HG02678 (cell line): ENCODE data around the gene TTYH2.

Experiments
- ATAC-seq: cut with Tn5 transposase; IDR thresholded peaks from one replicate; pipeline ENCODE4 v1.9.1; 2021; ENCODE audit warnings: mild to moderate bottlenecking, moderate library complexity; ENCODE audit not compliant: unreplicated experiment

TTYH2 gene

DNA sequence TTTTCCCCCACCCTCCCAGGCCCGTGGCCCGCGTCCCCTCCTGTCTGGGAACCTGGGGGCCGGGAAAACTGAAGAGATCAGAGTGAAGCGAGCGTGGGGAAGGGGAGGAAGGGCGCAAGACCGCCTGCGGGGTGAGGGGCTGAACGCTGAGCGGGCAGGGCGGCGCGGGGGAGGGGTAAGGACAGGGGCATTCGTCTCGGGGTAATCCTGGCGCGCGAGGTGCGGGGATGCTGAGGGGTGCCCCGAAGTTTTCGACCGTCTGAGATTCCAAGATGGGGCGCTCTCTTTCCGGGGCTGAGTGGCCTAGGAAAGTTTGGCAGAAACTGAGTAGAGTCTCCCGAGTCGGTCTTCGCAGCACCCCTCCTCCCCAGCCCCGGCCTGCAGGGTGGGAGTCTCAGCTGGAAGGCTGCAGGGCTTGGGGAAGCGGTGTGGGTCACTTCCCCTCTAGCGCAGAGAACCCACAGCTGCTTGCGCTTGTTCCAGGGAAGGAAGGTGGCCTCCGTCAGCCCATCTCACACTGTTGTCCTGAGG is 555 bp downstream of the TTYH2 start:
- ATAC-seq = no peak

DNA sequence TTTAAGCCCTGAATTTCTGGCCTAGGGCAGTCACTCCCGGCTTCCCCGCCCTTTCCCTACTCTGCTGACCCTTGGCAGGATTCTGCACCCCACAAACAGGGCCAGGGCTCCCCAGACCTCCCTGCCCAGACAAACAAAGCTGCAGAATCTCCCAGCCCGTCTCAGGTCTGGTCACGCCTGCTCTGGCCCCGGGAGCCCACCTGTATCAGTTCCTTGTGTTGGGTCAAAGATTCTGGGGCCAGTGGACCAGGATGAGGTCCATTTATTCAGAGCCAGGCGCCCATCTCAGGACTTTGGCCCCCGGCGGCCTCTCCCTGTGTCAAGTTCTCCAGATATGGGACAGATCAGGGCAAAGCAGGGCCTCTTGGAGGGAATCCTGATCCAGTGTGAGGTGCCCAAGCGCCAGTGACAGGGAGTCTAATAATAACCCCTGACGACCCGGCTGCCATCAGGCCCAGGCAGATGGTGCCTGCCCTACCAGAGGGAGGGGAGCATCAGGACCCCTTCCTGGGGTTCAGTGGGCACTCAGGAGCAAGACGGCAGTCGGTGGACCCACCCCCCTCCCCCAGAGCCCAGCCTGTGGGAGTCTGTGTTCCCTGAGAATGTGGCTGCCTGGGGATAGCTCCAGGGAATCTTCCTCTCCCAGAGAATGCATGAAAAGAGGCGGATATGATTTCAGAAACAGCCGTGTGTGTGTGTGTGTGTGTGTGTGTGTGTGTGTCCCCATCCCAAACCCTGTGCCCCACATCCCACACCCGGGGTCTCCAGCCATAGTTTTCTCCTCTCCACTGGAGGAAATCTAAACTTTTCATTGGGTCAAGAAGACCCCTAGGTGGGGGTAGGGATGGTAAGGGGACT is 1.3 kb downstream of the TTYH2 start:
- no peak for ATAC-seq

DNA sequence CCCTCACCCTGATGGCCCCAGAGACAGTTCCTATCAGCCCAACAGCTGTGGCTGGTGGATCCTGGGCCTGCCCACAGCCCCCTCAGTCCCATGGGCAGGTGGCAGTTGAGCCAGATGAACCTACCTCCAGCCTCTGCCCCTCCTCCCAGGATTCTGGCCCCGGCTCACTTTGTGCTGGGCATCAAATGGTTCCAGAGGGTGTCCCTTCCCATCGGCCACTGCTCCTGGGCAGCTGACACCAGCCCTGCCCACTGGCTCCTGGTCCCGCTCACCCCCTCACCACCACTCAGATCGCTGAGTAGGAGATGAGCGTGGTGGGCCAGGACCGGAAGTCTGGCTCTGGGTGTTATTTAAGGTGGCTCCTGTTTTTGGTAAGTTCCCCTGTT is 2.0 kb downstream of the TTYH2 start:
- no peak for ATAC-seq

DNA sequence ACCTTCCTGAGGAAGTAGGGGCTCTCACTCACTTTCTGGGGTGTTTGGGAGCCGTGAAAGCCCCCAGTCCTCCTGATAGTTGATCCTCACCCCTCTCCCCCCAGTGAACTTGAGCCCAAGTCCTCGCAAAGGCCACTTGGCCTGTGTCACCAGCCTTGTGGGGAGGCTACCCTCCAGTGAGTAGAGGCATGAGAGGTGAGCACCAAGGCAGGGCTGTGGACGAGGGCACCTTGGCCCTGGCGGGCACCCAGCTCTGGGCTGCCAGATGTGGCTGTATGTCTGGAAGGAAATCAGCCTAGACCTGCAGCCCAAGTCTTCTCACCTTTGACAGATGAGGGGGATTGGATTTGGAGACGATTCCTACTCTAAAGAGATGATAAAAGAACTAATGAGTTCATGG is 3.1 kb downstream of the TTYH2 start:
- ATAC-seq = no peak

DNA sequence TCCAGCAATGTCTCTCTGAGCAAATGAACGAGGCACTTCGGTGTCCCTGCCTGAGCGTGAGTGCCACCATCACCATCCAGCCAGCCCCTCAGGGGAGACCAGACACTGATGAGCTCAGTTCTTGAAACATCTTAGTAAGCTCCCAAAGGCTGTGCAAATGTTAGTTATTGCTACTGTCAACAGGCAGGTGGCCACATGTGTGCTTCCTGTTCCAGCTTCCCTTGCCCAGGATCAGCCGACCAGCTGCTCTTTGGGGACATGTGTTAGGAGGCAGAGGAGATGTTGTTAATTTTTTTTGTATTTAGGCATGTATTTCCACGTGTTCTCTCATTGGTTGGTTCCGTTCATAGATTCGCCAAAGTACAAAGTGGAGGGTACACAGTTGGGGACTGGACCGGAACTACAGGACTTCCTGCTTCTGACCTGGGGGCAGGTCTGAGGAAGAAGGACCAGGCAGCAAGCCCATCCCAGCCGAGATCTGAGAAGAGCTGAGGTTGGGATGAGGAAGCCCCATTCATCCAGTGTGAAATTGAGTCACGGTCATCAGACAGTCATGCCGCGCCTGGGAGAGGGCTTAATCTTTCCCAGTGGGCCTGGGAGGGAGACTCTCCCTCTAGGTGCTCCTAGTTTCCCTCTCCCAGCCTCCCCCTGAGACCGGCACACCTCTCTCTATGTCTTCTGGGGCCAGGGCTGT is 3.8 kb downstream of the TTYH2 start:
- no peak for ATAC-seq

DNA sequence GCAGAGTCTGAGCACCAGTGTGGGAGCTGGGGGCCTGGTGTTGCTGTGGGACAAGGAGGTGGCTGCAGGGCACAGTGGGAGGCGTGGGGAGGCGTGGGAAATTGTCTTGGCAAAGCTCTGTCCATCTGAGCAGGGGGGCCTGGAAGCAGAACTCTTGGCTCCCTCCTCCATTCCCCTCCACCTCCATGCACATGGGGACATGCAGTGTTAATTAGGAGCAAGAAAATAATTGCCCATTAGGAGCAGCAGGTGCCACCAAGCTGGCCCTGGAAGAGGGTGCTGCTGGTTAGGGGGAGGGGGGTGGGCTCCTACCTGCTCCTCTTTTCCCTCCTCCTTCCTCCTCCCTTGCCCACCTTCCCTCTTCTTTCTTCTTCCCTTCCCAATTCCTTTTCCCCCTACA is 4.5 kb downstream of the TTYH2 start:
- no peak for ATAC-seq

DNA sequence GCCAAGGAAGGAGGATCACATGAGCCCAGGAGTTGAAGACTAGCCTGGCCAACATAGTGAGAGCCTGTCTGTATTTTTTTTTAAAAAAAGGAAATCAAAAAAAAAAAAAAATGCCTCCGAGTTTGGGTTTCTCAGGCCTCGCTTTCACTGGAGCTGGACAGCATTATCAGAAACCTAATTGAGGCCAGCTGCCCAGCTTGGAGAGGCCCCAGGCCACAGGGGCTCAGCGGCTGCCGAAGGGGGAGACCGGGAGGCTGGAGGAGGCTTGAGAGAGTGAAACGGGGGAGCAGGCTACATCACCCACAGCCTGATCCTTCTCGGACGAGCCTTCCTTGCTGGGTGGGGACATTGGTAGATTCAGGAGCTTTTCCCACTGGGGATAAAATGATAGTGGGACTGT is 5.1 kb downstream of the TTYH2 start:
- no peak for ATAC-seq

DNA sequence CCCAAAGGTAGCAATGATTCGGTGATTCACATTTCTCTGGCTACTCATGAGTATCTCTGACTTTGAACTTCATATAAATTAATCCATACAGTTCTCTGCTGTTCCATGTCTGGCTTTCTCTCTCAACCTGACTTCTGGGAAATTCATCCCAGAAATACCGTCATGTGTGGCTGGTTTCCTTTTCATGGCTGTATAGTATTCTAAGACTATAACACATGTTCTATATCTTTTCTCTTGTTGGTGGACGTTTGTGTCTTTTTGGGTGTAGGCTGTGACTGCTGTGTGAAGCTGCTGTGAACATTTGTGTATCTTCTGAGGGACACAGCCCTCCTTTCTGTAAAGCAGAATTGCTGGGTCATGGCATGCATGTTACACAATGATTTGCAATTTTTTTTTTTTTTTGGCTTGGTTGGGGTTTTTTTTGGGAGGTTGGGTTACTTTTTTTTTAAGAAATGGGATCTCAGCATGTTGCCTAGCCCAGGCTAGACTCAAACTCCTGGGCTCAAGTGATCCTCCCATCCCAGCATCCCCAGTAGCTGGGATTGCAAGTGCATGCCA is 6.3 kb downstream of the TTYH2 start:
- ATAC-seq = no peak

DNA sequence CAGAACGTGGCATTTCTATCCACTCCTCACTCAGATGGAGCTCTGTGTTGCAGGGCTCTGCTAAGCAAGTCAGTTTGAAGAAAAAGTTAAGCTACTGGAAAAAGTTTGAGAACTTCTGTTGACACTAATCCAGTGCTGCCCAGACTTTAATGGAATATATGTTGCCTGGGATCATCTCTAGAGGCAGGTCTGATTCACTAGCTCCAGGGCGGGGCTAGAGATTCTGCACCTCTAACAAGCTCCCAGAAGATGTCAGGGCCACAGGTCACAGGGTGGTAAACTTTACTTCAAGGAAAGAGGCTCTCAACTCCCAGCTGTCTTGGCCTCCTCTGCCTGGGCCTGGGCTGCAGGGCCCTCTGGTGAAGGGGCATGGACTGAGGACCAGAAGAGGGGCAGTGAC is 6.8 kb downstream of the TTYH2 start:
- no peak for ATAC-seq

DNA sequence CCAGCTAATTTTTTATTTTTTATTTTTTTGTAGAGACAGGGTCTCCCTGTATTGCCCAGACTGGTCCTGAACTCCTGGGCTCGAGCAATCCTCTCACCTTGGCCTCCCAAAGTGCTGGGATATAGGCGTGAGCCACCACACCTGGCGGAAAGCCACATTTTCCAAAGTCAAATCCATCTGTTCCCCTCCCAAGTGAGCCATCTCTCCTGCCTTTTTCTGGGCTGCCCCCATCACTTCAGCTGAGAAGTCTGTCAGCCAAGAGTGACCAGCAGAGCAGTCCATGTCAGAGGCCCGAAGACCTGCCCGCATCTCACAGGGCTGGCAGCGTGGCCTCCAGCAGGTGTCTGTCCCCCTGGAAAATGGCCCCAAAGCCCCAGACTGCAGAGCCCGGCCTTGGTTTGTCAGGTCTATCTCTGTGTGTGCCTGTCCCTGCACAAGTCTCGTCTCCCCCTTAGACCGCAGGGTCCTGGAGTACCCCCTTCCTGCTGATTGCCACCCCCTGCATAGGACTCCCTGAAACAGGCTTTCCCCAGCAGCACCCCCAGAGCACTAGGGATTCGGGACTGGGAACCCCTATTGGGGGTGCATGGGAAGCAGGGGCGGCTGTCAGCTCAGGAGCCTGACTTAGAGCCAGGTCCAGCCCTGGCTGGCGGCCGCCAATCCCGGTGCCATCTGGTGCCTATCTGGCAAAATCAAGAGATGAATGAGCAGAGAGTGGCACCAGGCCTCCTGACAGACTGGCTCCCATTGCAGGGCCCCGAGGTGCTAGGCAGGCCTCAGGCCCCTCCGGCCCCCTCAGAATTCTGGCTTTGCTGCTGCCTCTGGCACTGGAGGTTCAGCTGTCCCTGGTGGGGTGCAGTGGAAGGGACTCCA is 7.8 kb downstream of the TTYH2 start:
- no peak for ATAC-seq

DNA sequence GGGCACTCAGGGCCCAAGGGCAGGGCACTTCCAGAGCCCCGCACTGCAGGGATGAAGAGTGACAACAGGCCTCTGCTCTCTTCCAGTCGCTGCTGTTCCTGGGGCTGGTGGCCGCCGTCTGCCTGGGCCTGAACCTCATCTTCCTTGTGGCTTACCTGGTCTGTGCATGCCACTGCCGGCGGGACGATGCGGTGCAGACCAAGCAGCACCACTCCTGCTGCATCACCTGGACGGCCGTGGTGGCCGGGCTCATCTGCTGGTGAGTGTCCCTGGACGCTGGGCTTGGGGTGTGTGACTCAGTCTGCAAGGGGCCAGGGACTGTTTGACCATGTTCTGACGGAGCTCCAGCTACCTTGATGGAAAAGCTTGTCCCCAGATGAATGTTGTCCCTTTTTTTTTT is 9.0 kb downstream of the TTYH2 start:
- no peak for ATAC-seq

DNA sequence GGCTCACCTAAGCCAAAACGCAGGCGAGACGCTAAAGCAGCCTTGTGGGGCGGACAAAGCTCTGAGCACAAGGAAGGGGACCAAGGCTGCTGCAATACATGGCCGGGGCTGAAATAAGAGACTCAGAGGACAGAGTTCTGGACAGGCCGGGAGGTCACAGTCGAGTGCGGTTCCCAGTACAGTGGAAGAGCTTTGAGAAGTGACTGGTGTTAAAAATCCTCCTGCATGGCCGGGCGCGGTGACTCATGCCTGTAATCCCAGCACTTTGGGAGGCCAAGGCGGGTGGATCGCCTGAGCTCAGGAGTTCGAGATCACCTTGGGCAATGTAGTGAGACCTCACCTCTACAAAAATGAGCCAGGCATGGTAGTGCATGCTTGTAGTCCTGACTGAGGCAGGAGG is 10.5 kb downstream of the TTYH2 start:
- ATAC-seq = no peak

DNA sequence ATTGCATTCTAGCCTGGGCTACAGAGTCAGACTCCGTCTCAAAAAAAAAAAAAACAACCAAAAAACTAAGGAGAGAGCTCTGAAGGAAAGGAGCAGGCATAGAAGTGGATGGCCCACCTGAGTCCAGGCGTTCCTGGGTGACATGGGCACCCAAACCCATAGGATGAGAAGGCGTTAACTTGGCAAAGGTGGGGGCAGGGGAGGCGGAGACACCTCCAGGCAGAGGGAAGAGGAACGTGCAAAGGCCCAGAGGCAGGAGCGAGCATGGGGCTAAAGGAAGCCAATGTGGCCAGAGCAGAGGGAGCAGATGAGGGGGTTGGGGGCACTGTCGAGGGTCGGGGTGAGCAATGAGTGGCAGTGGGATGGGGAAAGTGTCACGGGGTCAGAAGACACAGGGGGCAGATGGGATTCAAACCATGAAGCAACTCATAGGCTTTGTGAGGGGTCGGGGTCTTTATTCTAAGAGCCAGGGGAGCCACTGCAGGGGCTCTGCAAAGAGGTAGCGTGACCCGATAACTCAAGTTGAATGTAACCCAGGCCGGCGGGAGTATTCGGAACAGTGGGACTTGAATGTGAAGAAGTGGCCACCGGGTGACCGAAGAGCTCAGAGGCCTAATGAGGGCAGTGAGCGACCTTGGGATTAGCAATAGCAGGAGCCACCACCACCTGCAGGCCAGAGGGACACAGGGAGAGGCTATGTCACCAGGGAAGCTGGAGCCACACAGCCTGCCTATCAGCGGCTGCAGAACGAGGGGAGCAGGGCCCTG is 11.8 kb downstream of the TTYH2 start:
- no peak for ATAC-seq

DNA sequence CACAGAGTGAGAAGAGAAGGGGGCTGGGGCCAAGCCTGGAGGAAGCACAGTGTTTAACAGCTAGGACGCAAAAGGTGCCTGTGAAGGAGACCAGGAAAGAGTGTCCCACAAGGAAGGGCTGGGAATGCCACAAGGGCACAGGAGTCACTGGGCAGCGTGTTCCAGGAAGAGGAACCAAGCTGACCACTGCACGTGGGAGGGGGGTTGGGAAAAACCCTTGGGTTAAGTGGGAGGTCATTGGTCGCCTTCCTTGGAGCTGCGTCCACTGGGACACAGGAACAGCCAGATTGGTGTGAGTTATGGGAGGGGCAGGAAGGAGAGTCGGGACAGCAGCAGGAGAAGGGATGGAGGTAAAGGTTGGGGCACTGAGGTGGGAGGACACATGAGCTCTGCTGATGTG is 12.9 kb downstream of the TTYH2 start:
- ATAC-seq = no peak

DNA sequence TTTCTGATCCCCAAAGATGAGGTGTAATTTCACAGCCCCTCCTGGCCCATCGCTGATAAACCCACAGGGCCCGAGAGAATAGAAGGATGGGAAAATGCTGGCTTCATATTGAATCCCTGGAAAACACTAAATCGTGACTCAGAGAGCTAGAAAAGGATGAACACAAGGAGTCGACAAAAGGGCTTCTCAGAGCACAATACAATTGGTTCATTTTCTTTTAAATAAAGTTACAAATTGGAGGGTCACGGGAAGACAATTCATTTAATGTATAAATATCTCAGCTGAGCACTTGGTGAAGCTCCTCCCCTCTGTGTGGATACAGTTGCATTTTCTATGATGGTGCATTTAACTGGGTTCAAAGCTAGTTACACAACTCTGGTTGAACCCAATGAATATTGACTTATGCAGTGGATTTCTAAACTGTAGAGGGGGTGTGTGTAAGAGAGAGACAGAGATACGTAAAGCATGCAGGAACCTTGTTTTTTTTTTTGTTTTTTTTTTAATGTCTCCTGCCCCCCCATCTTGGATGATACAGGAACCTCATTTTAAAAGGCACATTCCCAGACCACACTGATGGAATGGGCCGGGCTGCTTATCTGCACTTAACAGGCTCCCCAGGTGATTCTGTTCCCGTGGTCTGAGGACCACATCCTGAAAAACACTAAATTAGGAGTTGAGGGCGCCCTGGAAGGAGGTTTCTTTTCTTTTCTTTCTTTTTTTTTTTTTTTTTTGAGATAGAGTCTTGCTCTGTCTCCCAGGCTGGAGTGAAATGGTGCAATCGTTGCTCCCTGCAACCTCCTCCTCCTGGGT is 14.1 kb downstream of the TTYH2 start:
- no peak for ATAC-seq

DNA sequence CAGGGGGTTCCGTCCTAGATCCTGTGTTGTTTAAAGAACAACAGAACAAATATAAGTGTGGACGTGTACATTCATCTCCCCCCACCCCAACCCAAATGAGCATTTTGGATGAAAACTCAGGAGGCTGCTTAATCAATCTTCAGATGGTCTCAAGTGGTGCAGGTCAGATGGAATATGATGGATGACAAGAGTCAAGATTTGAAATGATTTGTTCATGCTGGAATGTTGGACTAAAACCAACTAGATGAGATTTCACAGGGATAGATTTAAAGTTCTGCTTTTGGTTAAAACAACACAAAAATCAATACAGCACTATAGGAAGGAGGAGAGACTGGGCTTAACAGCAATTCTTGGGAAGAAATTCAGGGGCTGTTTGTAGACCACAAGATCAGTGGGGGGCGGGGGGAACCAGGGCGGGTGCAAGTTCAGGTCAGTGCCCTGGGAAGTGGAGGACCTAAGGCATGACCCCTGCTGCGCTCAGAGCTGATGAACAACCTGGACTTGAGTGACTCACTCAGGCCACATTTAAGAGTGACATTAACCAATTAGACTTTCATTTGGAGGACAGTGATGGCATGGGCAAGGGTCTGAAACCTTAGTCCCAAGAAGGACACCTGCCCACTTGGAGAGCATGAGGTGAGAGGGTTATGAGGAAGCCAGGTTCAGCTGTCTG is 15.1 kb downstream of the TTYH2 start:
- no peak for ATAC-seq

DNA sequence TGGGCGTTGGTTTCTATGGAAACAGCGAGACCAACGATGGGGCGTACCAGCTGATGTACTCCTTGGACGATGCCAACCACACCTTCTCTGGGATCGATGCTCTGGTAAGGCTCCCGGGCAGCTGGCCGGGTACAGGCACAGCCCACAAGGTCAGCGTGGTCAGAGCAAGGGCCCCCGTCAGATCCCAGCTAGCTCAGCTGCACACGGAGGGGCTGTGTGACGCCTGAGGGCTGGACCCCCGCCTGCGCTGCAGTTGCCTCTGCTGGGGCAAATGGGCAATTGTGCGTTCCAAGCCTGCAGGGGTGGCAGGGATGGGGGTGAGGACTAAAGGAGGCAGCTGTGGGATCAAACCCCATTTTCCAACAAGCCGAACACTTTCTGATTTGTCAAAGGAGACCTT is 17.5 kb downstream of the TTYH2 start:
- no peak for ATAC-seq

DNA sequence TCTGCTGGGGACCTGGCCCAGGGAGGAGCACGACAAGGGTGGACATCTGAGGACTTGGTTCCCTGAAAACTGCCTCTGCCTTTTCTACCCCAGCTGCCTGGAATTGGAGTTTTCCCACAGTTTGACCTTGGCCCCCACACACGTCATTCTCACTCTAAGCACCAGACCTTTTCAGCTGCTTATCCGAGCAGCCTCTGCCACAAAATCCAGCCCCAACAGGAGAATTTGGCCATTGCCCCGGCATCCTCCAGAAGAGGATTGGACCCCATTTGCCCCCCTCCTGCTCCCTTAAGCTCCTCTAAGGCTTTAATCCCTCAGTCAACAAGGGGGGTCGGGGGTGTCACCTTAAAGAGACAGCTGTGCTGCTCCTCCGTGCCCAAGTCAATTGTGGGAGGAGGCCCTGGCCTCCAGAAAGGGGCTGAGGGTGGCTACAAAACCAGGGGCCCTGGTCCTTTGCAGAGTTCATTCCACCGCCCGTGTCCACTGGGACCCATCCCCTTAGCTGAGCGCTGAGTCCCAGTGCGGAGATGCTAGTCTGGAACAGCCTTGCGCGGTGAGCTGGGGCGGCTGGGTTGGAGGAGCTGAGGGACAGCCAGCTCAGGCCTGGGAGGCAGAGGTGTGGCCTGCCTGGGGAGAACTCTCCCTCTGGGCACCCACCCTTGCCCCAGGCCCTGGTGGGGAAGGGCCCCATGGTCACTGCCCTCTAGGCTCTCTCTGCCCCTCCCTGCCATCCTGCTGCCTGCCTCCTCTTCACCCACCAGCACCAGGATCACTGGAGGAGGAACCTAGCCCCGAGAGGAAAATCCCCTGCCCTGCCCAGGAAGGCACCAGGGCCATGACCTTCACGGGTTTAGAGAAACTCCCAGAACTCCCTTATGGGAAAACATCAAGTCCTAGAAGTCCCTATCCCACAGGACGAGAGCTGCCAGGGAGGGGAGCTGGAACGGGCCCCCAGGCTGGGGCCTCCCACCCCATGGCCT is 18.8 kb downstream of the TTYH2 start:
- ATAC-seq = no peak
